Ishikawa (cell line): ENCODE results near the gene TMEM134.
A peak's percentile ranks its signal among the peaks of the same experiment; 100 is the strongest.

Source experiments
- CEBPB ChIP-seq: IDR thresholded peaks from 2 replicates; pipeline ENCODE4 v1.6.1; 2012
- CREB1 ChIP-seq: IDR thresholded peaks from 2 replicates; pipeline ENCODE4 v1.6.1; 2012; ENCODE audit warnings: low read depth
- EGR1 ChIP-seq: IDR thresholded peaks from 2 replicates; pipeline ENCODE4 v1.6.1; 2012
- EP300 ChIP-seq: IDR thresholded peaks from 2 replicates; pipeline ENCODE4 v1.6.1; 2012; ENCODE audit warnings: borderline replicate concordance
- FOXM1 ChIP-seq: IDR thresholded peaks from 2 replicates; pipeline ENCODE4 v1.6.1; 2012; ENCODE audit warnings: low read depth, borderline replicate concordance
- MAX ChIP-seq: IDR thresholded peaks from 2 replicates; pipeline ENCODE4 v1.6.1; 2012
- NFIC ChIP-seq: IDR thresholded peaks from 2 replicates; pipeline ENCODE4 v1.6.1; 2012
- RAD21 ChIP-seq: IDR thresholded peaks from 2 replicates; pipeline ENCODE4 v1.6.1; 2012; ENCODE audit warnings: low read depth
- TAF1 ChIP-seq: IDR thresholded peaks from 2 replicates; pipeline ENCODE4 v1.6.1; 2012; ENCODE audit warnings: low read depth, mild to moderate bottlenecking
- TCF12 ChIP-seq: IDR thresholded peaks from 2 replicates; pipeline ENCODE4 v1.6.1; 2012; ENCODE audit warnings: low read depth
- TEAD4 ChIP-seq: IDR thresholded peaks from 2 replicates; pipeline ENCODE4 v1.6.1; 2012
- YY1 ChIP-seq: IDR thresholded peaks from 2 replicates; pipeline ENCODE4 v1.6.1; 2012; ENCODE audit warnings: low read depth
- ZBTB7A ChIP-seq: IDR thresholded peaks from 2 replicates; pipeline ENCODE4 v1.6.1; 2012; ENCODE audit warnings: low read depth
- TF ChIP-seq, protein P1 (sequence below): IDR thresholded peaks from 2 replicates; pipeline ENCODE4 v1.6.1; 2012
- TF ChIP-seq, protein P2 (sequence below): IDR thresholded peaks from 2 replicates; pipeline ENCODE4 v1.6.1; 2012; ENCODE audit warnings: low read depth, mild to moderate bottlenecking

Gene TMEM134

DNA sequence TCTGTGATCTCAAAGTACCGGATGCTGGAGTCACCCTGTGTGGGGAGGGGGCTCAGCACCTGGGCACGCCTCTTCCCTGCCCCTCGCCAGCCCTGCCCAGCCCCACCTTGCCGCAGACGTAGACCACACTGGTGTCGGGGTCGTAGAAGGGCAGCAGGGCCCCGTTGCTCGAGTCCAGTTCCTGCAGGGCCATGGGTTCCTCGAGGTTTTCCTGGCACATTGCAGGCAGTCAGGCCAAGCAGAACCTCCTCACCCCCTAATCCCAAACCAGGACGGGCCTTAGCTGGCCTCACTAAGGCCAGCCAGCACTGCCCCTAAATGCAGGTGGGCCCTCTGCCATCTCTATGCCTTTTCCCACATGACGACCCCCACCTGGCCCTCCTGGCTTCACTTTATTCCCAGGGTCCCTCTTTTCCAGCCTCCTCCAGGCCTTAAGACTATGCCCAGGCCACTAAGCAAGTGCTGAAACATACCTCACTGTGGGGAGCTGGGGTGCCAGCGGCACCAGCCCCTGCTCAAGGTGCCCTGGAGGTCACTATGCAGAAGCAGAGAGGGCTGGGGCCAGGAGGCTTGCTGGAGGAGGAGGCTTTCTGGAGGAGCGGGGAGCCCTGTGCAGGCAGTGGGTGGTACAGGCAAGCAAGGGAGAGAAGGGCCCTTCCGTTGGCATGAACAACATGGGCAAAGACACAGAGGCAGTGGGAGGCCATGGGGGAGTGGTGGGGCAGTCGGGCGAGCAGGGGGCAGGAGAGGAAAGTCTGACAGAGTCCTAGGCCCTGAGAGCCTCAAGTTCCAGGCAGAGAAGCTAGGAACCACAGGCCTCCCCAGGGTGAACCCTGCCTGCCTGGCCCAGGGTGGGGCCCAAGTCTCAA is 28.6 kb downstream of the TMEM134 start:
- TF ChIP-seq ZBTB7A = no peak
- no peak for TF ChIP-seq RAD21
- TF ChIP-seq CREB1 = no peak
- no peak for TF ChIP-seq TCF12
- TF ChIP-seq EP300 = no peak
- TF ChIP-seq TAF1 = no peak
- TF ChIP-seq MAX = no peak
- TF ChIP-seq, protein P1, sequence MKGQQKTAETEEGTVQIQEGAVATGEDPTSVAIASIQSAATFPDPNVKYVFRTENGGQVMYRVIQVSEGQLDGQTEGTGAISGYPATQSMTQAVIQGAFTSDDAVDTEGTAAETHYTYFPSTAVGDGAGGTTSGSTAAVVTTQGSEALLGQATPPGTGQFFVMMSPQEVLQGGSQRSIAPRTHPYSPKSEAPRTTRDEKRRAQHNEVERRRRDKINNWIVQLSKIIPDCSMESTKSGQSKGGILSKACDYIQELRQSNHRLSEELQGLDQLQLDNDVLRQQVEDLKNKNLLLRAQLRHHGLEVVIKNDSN = no peak
- TF ChIP-seq FOXM1 = no peak
- TF ChIP-seq EGR1 = no peak
- TF ChIP-seq TEAD4 = no peak
- TF ChIP-seq, protein P2, sequence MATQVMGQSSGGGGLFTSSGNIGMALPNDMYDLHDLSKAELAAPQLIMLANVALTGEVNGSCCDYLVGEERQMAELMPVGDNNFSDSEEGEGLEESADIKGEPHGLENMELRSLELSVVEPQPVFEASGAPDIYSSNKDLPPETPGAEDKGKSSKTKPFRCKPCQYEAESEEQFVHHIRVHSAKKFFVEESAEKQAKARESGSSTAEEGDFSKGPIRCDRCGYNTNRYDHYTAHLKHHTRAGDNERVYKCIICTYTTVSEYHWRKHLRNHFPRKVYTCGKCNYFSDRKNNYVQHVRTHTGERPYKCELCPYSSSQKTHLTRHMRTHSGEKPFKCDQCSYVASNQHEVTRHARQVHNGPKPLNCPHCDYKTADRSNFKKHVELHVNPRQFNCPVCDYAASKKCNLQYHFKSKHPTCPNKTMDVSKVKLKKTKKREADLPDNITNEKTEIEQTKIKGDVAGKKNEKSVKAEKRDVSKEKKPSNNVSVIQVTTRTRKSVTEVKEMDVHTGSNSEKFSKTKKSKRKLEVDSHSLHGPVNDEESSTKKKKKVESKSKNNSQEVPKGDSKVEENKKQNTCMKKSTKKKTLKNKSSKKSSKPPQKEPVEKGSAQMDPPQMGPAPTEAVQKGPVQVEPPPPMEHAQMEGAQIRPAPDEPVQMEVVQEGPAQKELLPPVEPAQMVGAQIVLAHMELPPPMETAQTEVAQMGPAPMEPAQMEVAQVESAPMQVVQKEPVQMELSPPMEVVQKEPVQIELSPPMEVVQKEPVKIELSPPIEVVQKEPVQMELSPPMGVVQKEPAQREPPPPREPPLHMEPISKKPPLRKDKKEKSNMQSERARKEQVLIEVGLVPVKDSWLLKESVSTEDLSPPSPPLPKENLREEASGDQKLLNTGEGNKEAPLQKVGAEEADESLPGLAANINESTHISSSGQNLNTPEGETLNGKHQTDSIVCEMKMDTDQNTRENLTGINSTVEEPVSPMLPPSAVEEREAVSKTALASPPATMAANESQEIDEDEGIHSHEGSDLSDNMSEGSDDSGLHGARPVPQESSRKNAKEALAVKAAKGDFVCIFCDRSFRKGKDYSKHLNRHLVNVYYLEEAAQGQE = no peak
- no peak for TF ChIP-seq YY1
- TF ChIP-seq NFIC = no peak
- TF ChIP-seq CEBPB = no peak

DNA sequence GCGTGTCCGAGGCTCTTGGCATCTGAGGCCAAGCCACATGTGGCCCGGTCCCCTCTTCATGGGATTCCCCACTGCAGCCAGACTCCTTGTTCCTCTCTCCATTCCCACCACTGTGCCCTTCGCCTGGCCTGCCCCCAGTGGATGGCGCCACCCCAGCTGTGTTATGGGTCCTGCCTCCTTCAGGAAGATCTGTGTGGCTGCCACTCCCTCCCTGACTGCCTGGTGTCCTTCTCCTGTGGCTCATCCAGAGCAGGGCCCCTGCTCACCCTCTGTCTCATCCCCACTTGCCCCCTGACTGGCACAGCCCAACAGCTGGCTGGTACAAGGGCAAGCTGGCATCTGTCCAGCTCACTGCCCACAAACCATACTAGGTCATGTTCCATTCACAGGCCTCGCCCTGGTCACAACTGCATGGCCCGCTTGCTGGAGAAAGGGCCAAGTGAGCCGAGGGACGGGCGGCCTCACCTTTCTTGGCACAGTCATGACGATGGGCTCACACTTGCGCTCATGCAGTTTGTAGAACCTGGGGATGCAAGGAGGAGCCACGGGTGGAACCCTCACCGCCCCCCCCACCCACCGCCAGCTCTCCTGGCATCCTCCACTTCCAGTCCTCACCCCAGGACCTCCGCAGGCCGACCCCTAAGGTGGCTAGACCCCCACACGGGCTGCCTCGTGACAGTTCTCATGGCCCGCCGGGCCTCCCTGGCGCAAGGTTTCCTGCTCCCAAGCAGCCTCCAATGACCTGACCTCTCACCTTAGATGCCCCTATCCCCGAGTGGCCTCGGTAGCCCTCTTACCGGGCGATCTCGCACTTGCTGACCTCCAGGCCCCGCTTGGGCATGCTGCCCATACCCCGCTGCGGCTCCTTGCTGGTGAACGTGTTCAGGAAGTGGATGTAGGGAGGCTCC is 29.5 kb downstream of the TMEM134 start:
- TF ChIP-seq RAD21 (peak; percentile 19; the same call in 1 of the 2 replicates), CEBPB (no peak), NFIC (peak; percentile 46; the same call in 1 of the 2 replicates), MAX (no peak)

DNA sequence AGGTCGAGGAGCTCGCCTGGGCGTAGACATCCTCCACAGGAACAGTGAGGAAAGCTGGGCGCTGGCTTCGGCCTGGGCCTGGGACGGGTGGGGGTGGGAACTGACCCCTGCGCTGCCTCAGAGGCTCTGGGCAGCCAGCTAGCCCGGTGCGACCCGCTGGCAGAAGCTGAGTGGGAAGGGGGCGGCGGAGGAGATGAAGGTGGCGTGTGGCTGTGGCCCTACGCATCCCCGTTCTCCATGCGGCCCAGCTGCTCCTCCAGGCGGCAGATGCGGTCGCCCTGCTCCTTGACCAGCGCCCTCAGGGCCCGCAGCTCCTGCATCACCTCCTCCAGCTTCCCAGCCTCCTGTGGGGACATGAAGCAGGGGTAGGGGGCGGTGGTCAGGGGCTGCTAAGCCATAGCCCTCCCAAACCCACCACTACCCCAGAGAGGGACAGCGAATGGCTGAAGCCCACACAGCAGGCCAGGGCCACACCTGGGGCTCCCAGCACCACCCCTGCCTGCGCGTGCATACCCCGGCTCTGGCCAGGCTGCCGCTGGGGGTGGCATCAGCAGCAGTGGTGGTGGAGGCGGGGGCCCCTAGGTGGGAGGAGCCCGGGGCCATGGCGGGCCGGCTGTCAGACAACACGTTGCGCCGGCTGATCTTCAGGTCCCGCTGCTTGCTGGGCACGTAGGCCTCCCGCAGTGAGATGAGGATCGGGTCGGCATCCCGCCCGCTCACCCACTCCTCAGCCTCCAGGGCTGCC is 30.7 kb downstream of the TMEM134 start:
- TF ChIP-seq NFIC (no peak), YY1 (no peak), TEAD4 (no peak), ZBTB7A (no peak), TAF1 (no peak), EGR1 (no peak), CREB1 (no peak), CEBPB (no peak), EP300 (no peak), RAD21 (no peak), TCF12 (no peak), FOXM1 (no peak), MAX (no peak)
- TF ChIP-seq, protein P2 = no peak
- TF ChIP-seq, protein P1 = no peak

GRCh38 chr11:67437809-67438157 is 31.3 kb downstream of the TMEM134 start:
- TF ChIP-seq NFIC (no peak), CREB1 (no peak)
- TF ChIP-seq, protein P2 = no peak
